ENCODE data around the gene TADA3. TPM values are rescaled to one million over a fixed set of nuclear protein-coding genes. Genes with fewer than 3 reads are reported as not detected.

TADA3 gene
- total RNA-seq, 1 experiment from 2014 or later = 49.2 TPM

DNA sequence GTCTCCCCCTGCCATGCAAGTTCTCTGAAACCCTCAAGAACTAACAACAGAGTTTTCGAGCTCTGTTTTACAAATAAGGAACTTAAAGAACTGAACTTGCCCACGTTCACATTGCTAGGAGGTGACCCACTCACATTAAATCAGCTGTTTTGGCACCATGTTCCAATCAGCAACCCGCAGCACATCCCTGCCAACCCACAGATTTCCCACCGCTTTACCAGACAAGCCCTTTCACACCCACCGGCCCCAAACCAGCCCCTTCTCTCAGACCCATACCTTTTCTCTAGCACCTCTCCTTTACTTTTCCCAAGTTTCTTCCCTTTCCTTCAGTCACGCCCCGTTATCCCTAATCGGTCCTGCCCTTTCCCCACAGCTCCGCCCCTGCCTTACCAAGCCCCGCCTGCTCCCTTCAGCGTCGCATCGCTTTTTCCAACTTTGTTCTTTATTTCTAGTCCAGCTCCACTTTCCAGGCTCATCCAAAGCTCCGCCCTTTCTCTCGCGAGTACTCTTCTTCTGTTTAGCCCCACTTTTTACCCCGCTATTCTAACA is 61.5 kb downstream of the TADA3 start:
- no TSS peak for BruUV-seq (replicated peaks)
- CTCF ChIA-PET = interaction anchor here (0.9 to 1.5 kb wide), 2 partner anchors 9 to 19 kb away, joined by 4 to 7 read pairs; partner anchors contain the start of gene OGG1
- H3K9me3 Mint-ChIP-seq (ENCODE audit: unreplicated experiment) = no peaks in the 10 kb centered on the region
- H3K4me1 Mint-ChIP-seq (ENCODE audit: low read depth, unreplicated experiment) = peaks cover 23% of the 10 kb centered on the region
- no peaks in the 10 kb centered on the region for H3K36me3 ChIP-seq (ENCODE audit: control insufficient read depth, insufficient read depth, low read length)
- H3K4me1 ChIP-seq = peaks cover 7% of the 10 kb centered on the region; the same call in 1 of the 2 replicates
- DNase-seq = no peak
- TF ChIP-seq, protein P1, sequence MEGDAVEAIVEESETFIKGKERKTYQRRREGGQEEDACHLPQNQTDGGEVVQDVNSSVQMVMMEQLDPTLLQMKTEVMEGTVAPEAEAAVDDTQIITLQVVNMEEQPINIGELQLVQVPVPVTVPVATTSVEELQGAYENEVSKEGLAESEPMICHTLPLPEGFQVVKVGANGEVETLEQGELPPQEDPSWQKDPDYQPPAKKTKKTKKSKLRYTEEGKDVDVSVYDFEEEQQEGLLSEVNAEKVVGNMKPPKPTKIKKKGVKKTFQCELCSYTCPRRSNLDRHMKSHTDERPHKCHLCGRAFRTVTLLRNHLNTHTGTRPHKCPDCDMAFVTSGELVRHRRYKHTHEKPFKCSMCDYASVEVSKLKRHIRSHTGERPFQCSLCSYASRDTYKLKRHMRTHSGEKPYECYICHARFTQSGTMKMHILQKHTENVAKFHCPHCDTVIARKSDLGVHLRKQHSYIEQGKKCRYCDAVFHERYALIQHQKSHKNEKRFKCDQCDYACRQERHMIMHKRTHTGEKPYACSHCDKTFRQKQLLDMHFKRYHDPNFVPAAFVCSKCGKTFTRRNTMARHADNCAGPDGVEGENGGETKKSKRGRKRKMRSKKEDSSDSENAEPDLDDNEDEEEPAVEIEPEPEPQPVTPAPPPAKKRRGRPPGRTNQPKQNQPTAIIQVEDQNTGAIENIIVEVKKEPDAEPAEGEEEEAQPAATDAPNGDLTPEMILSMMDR (IDR thresholded peaks at IDR 0.05; ENCODE audit: insufficient read depth in 1 of 2, low read depth in 1 of 2, low read length in 1 of 2, severe bottlenecking in 1 of 2, unreplicated experiment in 1 of 2) = no peak
- H3K36me3 Mint-ChIP-seq (ENCODE audit: insufficient read depth, unreplicated experiment) = peaks cover 22% of the 10 kb centered on the region
- intact Hi-C loops (cut with micrococcal nuclease; ENCODE audit: unreplicated experiment) = loop anchor here (1.0 to 10.0 kb wide), 3 partner anchors 19 to 376 kb away; partner anchors contain the start of genes MTMR14 and OGG1
- H3K27ac Mint-ChIP-seq (ENCODE audit: unreplicated experiment) = peak overlapping the region; percentile 83
- no peaks in the 10 kb centered on the region for H3K27me3 ChIP-seq (replicated peaks; ENCODE audit: control insufficient read depth, insufficient read depth, low read length)
- H3K27me3 Mint-ChIP-seq (ENCODE audit: insufficient read depth, unreplicated experiment) = no peaks in the 10 kb centered on the region
- peak overlapping the region; percentile 84 for H3K4me3 Mint-ChIP-seq (ENCODE audit: unreplicated experiment)
- peak overlapping the region; percentile 39 for H3K4me3 ChIP-seq (ENCODE audit: low read depth, low read length)
- no peaks in the 10 kb centered on the region for H3K9me3 ChIP-seq
- POLR2A ChIA-PET = interaction anchor here (0.7 to 1.7 kb wide), 3 partner anchors 19 to 81 kb away, joined by 3 to 9 read pairs (median 3); partner anchors contain the start of gene OGG1

Other genes starting within 250 kb of the TADA3 start
- gene LHFPL4, start 238.7 kb downstream of the TADA3 start, total RNA-seq (2022) = not detected in 2 replicates
- gene MTMR14, start 143.0 kb downstream of the TADA3 start, total RNA-seq (2022) = 30.1 and 34.7 TPM in 2 replicates
- gene CPNE9, start 88.6 kb downstream of the TADA3 start, total RNA-seq (2022) = not detected in 2 replicates
- 24.7 and 26.0 TPM in 2 replicates for gene BRPF1, start 60.7 kb downstream of the TADA3 start, total RNA-seq (2022)
- 24.1 and 25.3 TPM in 2 replicates for gene OGG1, start 42.5 kb downstream of the TADA3 start, total RNA-seq (2022)
- 9.7 and 11.9 TPM in 2 replicates for gene CAMK1, start 22.5 kb downstream of the TADA3 start, total RNA-seq (2022)
- 158 and 160 TPM in 2 replicates for gene ARPC4, start 609 bp upstream of the TADA3 start, total RNA-seq (2022)
- 10.3 and 13.3 TPM in 2 replicates for gene TTLL3, start 17.8 kb upstream of the TADA3 start, total RNA-seq (2022)
- gene RPUSD3, start 51.5 kb upstream of the TADA3 start, total RNA-seq (2022) = 54.8 and 61.8 TPM in 2 replicates
- 1.9 and 3.8 TPM in 2 replicates for gene CIDEC, start 87.8 kb upstream of the TADA3 start, total RNA-seq (2022)
- 34.2 and 35.9 TPM in 2 replicates for gene JAGN1, start 98.1 kb upstream of the TADA3 start, total RNA-seq (2022)
- gene IL17RE, start 110.4 kb upstream of the TADA3 start, total RNA-seq (2022) = 77.3 and 82.9 TPM in 2 replicates
- 8.5 and 11.3 TPM in 2 replicates for gene IL17RC, start 124.6 kb upstream of the TADA3 start, total RNA-seq (2022)
- gene CRELD1, start 141.4 kb upstream of the TADA3 start, total RNA-seq (2022) = 17.1 and 18.3 TPM in 2 replicates
- 1.1 and 1.3 TPM in 2 replicates for gene PRRT3, start 159.9 kb upstream of the TADA3 start, total RNA-seq (2022)
- gene EMC3, start 194.4 kb upstream of the TADA3 start, total RNA-seq (2022) = 52.4 and 56.7 TPM in 2 replicates
- 35.6 and 36.5 TPM in 2 replicates for gene FANCD2, start 234.0 kb upstream of the TADA3 start, total RNA-seq (2022)